ENCODE data around the gene SYNDIG1L. TPM values are rescaled to one million over a fixed set of nuclear protein-coding genes. Genes with fewer than 3 reads are reported as not detected.
A peak's percentile ranks its signal among the peaks of the same experiment; 100 is the strongest.

The SYNDIG1L gene
- total RNA-seq, 1 experiment from 2014 or later = 0.29 TPM

- Mint-ChIP-seq H3K4me1 (ENCODE audit: low read depth, unreplicated experiment) (peaks cover 34% of the 10 kb centered on the region), H3K27me3 (ENCODE audit: insufficient read depth, unreplicated experiment) (no peaks in the 10 kb centered on the region)
Observed at GRCh38 chr14:74438351-74438915, 12.4 kb upstream of the SYNDIG1L start.

GRCh38 chr14:74437496-74438053 is 11.6 kb upstream of the SYNDIG1L start:
- Mint-ChIP-seq H3K27ac (ENCODE audit: unreplicated experiment) (peak overlapping the region; percentile 65), H3K9me3 (ENCODE audit: unreplicated experiment) (no peaks in the 10 kb centered on the region), H3K4me1 (ENCODE audit: low read depth, unreplicated experiment) (peaks cover 26% of the 10 kb centered on the region), H3K4me3 (ENCODE audit: unreplicated experiment) (peak overlapping the region; percentile 27), H3K27me3 (ENCODE audit: insufficient read depth, unreplicated experiment) (no peaks in the 10 kb centered on the region), H3K36me3 (ENCODE audit: insufficient read depth, unreplicated experiment) (peaks cover 6% of the 10 kb centered on the region)
- Histone ChIP-seq H3K27me3 (replicated peaks; ENCODE audit: control insufficient read depth, insufficient read depth, low read length) (no peaks in the 10 kb centered on the region), H3K4me3 (ENCODE audit: low read depth, low read length) (no peak overlapping the region), H3K9me3 (no peaks in the 10 kb centered on the region), H3K36me3 (ENCODE audit: control insufficient read depth, insufficient read depth, low read length) (no peaks in the 10 kb centered on the region), H3K4me1 (peaks cover 28% of the 10 kb centered on the region)
- TSS peak; percentile 68 for BruUV-seq (replicated peaks)
- DNase-seq = peak in 1 of 2 experiments; percentile 37
- no peak for TF ChIP-seq CTCF (IDR thresholded peaks at IDR 0.05; ENCODE audit: insufficient read depth in 1 of 2, low read depth in 1 of 2, low read length in 1 of 2, severe bottlenecking in 1 of 2, unreplicated experiment in 1 of 2)
- POLR2A ChIA-PET = interaction anchor here (0.6 to 0.7 kb wide), 3 partner anchors 15 to 149 kb away, joined by 3 to 4 read pairs (median 3); partner anchors contain the start of genes ISCA2 and NPC2
- CTCF ChIA-PET = interaction anchor here (1.2 kb wide), 1 partner anchor 37 kb away, joined by 5 read pairs; no protein-coding TSS in a partner anchor
- intact Hi-C loops (cut with micrococcal nuclease; ENCODE audit: unreplicated experiment) = loop anchor here (5.0 to 10.0 kb wide), 2 partner anchors 55 to 73 kb away; partner anchors contain the start of genes ISCA2 and NPC2

More at GRCh38 chr14:74438351-74438915, 12.4 kb upstream of the SYNDIG1L start:
- intact Hi-C loops (cut with micrococcal nuclease; ENCODE audit: unreplicated experiment) = loop anchor here (5.0 to 10.0 kb wide), 2 partner anchors 54 to 74 kb away; partner anchors contain the start of genes ISCA2 and NPC2
- Histone ChIP-seq H3K36me3 (ENCODE audit: control insufficient read depth, insufficient read depth, low read length) (no peaks in the 10 kb centered on the region), H3K27me3 (replicated peaks; ENCODE audit: control insufficient read depth, insufficient read depth, low read length) (no peaks in the 10 kb centered on the region), H3K4me1 (peaks cover 28% of the 10 kb centered on the region), H3K4me3 (ENCODE audit: low read depth, low read length) (no peak overlapping the region), H3K9me3 (no peaks in the 10 kb centered on the region)
- peak overlapping the region; percentile 65 for H3K27ac Mint-ChIP-seq (ENCODE audit: unreplicated experiment)
- H3K9me3 Mint-ChIP-seq (ENCODE audit: unreplicated experiment) = no peaks in the 10 kb centered on the region
- ChIA-PET CTCF (interaction anchor here (0.9 to 1.2 kb wide), 2 partner anchors 38 to 89 kb away, joined by 3 to 5 read pairs; no protein-coding TSS in a partner anchor), POLR2A (interaction anchor here (0.7 kb wide), 1 partner anchor 55 kb away, joined by 4 read pairs; the partner anchor contains the start of genes ISCA2 and NPC2)
- BruUV-seq (replicated peaks) = no TSS peak
- peak overlapping the region; percentile 27 for H3K4me3 Mint-ChIP-seq (ENCODE audit: unreplicated experiment)
- peak; percentile 68 to 72 for DNase-seq
- no peak for TF ChIP-seq CTCF (IDR thresholded peaks at IDR 0.05; ENCODE audit: insufficient read depth in 1 of 2, low read depth in 1 of 2, low read length in 1 of 2, severe bottlenecking in 1 of 2, unreplicated experiment in 1 of 2)
- H3K36me3 Mint-ChIP-seq (ENCODE audit: insufficient read depth, unreplicated experiment) = peaks cover 6% of the 10 kb centered on the region

- H3K4me1 Mint-ChIP-seq (ENCODE audit: low read depth, unreplicated experiment) = peaks cover 19% of the 10 kb centered on the region
- H3K4me1 ChIP-seq = peaks cover 20% of the 10 kb centered on the region
- DNase-seq = no peak
- H3K9me3 Mint-ChIP-seq (ENCODE audit: unreplicated experiment) = no peaks in the 10 kb centered on the region
- CTCF ChIA-PET = interaction anchor here (0.6 kb wide), 1 partner anchor 138 kb away, joined by 3 read pairs; no protein-coding TSS in a partner anchor
- no TSS peak for BruUV-seq (replicated peaks)
- TF ChIP-seq CTCF (IDR thresholded peaks at IDR 0.05; ENCODE audit: insufficient read depth in 1 of 2, low read depth in 1 of 2, low read length in 1 of 2, severe bottlenecking in 1 of 2, unreplicated experiment in 1 of 2) = no peak
- POLR2A ChIA-PET = no interaction called here
- no peaks in the 10 kb centered on the region for H3K27me3 Mint-ChIP-seq (ENCODE audit: insufficient read depth, unreplicated experiment)
- peaks cover 6% of the 10 kb centered on the region for H3K36me3 Mint-ChIP-seq (ENCODE audit: insufficient read depth, unreplicated experiment)
- no peaks in the 10 kb centered on the region for H3K9me3 ChIP-seq
- no peaks in the 10 kb centered on the region for H3K36me3 ChIP-seq (ENCODE audit: control insufficient read depth, insufficient read depth, low read length)
- no peak overlapping the region for H3K4me3 ChIP-seq (ENCODE audit: low read depth, low read length)
- no peak overlapping the region for H3K27ac Mint-ChIP-seq (ENCODE audit: unreplicated experiment)
- no peaks in the 10 kb centered on the region for H3K27me3 ChIP-seq (replicated peaks; ENCODE audit: control insufficient read depth, insufficient read depth, low read length)
- no peak overlapping the region for H3K4me3 Mint-ChIP-seq (ENCODE audit: unreplicated experiment)
- intact Hi-C loops (cut with micrococcal nuclease; ENCODE audit: unreplicated experiment) = loop anchor here (10.0 kb wide), 1 partner anchor 69 kb away; no protein-coding TSS in a partner anchor
Observed at GRCh38 chr14:74434294-74434693, 8.3 kb upstream of the SYNDIG1L start.

All from Caco-2 (cell line).